GM23338 (cell line): Measurements from ENCODE around the gene ZFHX3. TPM values are rescaled to one million over a fixed set of nuclear protein-coding genes. Genes with fewer than 3 reads are reported as not detected.
A peak's percentile ranks its signal among the peaks of the same experiment; 100 is the strongest.

Experiments used
- ATAC-seq: fragments of 200-7000 bp; cut with Tn5 transposase; 3 replicates; pipeline ENCODE4 v1.9.1; 2020
- DNase-seq: peaks from one replicate; pipeline ENCODE4 v3.0.0-alpha.2; 2015; ENCODE audit warnings: low spot score
- H2AFZ ChIP-seq: fragments of 200-600 bp; sonication (generic); 2 replicates; pipeline ENCODE4 v1.8.0; 2016; ENCODE audit warnings: antibody characterized with exemption, mild to moderate bottlenecking, moderate library complexity
- H3F3A ChIP-seq: fragments of 200-600 bp; sonication (generic); replicated peaks from 2 replicates; pipeline ENCODE4 v1.8.0; 2017; ENCODE audit warnings: antibody characterized with exemption, mixed run types, low read depth
- H3K27ac ChIP-seq: fragments of 200-600 bp; sonication (generic); 2 replicates; pipeline ENCODE4 v1.6.1; 2016; ENCODE audit warnings: low read depth
- H3K27me3 ChIP-seq: fragments of 200-600 bp; sonication (generic); 2 replicates; pipeline ENCODE4 v1.8.0; 2016; ENCODE audit warnings: mild to moderate bottlenecking, mixed run types, moderate library complexity; ENCODE audit not compliant: insufficient read depth
- H3K36me3 ChIP-seq: fragments of 200-600 bp; sonication (generic); 2 replicates; pipeline ENCODE4 v1.8.0; 2016; ENCODE audit warnings: mild to moderate bottlenecking; ENCODE audit not compliant: insufficient read depth
- H3K4me1 ChIP-seq: fragments of 200-600 bp; sonication (generic); 2 replicates; pipeline ENCODE4 v1.8.0; 2016; ENCODE audit warnings: mild to moderate bottlenecking, moderate library complexity; ENCODE audit not compliant: insufficient read depth
- H3K4me2 ChIP-seq: fragments of 200-600 bp; sonication (generic); 2 replicates; pipeline ENCODE4 v1.7.1; 2017; ENCODE audit warnings: mixed run types
- H3K4me3 ChIP-seq: fragments of 200-600 bp; sonication (generic); 2 replicates; pipeline ENCODE4 v1.6.1; 2016; ENCODE audit warnings: mixed run types
- H3K79me2 ChIP-seq: fragments of 200-600 bp; sonication (generic); replicated peaks from 2 replicates; pipeline ENCODE4 v1.8.0; 2017; ENCODE audit warnings: mild to moderate bottlenecking; ENCODE audit not compliant: insufficient read depth
- H3K9me2 ChIP-seq: fragments of 200-600 bp; sonication (generic); 2 replicates; pipeline ENCODE4 v1.8.0; 2017; ENCODE audit not compliant: insufficient read depth
- H4K20me1 ChIP-seq: fragments of 200-600 bp; sonication (generic); replicated peaks from 2 replicates; pipeline ENCODE4 v1.8.0; 2017; ENCODE audit warnings: mild to moderate bottlenecking; ENCODE audit not compliant: insufficient read depth
- H3K27ac Mint-ChIP-seq: 2 replicates; pipeline ENCODE4 v1.8.0; 2020; ENCODE audit warnings: inconsistent platforms, mild to moderate bottlenecking, moderate library complexity, mixed read lengths
- H3K27me3 Mint-ChIP-seq: 3 replicates; pipeline ENCODE4 v1.8.0; 2022; ENCODE audit warnings: low read depth, mild to moderate bottlenecking, moderate library complexity, mixed read lengths, inconsistent platforms; ENCODE audit not compliant: insufficient read depth, poor library complexity
- H3K36me3 Mint-ChIP-seq: 3 replicates; pipeline ENCODE4 v1.8.0; 2021; ENCODE audit warnings: low read depth, mild to moderate bottlenecking, inconsistent platforms, moderate library complexity, mixed read lengths
- H3K4me1 Mint-ChIP-seq: 3 replicates; pipeline ENCODE4 v1.8.0; 2020; ENCODE audit warnings: mild to moderate bottlenecking, inconsistent platforms, mixed read lengths
- H3K4me3 Mint-ChIP-seq: 3 replicates; pipeline ENCODE4 v1.8.0; 2021; ENCODE audit warnings: moderate library complexity, mild to moderate bottlenecking, inconsistent platforms, mixed read lengths
- H3K9me3 Mint-ChIP-seq: 3 replicates; pipeline ENCODE4 v1.8.0; 2020; ENCODE audit warnings: moderate library complexity, mild to moderate bottlenecking, inconsistent platforms, mixed read lengths
- ETS1 ChIP-seq: IDR thresholded peaks from 2 replicates; pipeline ENCODE4 v1.6.1; 2016; ENCODE audit warnings: antibody characterized with exemption
- EZH2 ChIP-seq: fragments of 200-600 bp; sonication (generic); IDR thresholded peaks from one replicate; pipeline ENCODE4 v1.8.0; 2017; ENCODE audit warnings: antibody characterized with exemption, mild to moderate bottlenecking, low read depth; ENCODE audit not compliant: unreplicated experiment
- EZH2phosphoT487 ChIP-seq: fragments of 200-600 bp; sonication (generic); IDR thresholded peaks from one replicate; pipeline ENCODE4 v1.8.1; 2018; ENCODE audit warnings: antibody characterized with exemption; ENCODE audit not compliant: unreplicated experiment
- JUNB ChIP-seq: IDR thresholded peaks from one replicate; pipeline ENCODE4 v1.6.1; 2016; ENCODE audit warnings: antibody characterized with exemption; ENCODE audit not compliant: unreplicated experiment
- NANOG ChIP-seq: IDR thresholded peaks from 2 replicates; pipeline ENCODE4 v1.6.1; 2016; ENCODE audit warnings: antibody characterized with exemption, borderline replicate concordance
- POLR2AphosphoS5 ChIP-seq: IDR thresholded peaks from 2 replicates; pipeline ENCODE4 v1.6.1; 2016; ENCODE audit warnings: antibody characterized with exemption, low read depth
- REST ChIP-seq: IDR thresholded peaks from one replicate; pipeline ENCODE4 v1.6.1; 2018; ENCODE audit warnings: antibody characterized with exemption; ENCODE audit not compliant: unreplicated experiment
- STAT1 ChIP-seq: IDR thresholded peaks from one replicate; pipeline ENCODE4 v1.6.1; 2016; ENCODE audit warnings: antibody characterized with exemption; ENCODE audit not compliant: unreplicated experiment
- polyA plus RNA-seq: library from polyadenylated mRNA; unstranded; fragments of >200 nt; fragmentation: Nextera tagmentation; extraction: Ambion mirVana; gene quantifications from 2 replicates; pipeline ENCODE4 v1.2.1, GENCODE V29; 2016
- total RNA-seq: library from RNA; depleted of rRNA; stranded (reverse); fragments of >200 nt; shearing (Covaris generic); gene quantifications from 2 replicates; pipeline ENCODE4 v1.2.3, GENCODE V29; 2014

ZFHX3 gene
- total and polyA plus RNA-seq, 2 experiments from 2014 or later: 1.0 to 1.5 TPM

GRCh38 chr16:72769876-72770275 lies 278.1 kb downstream of the ZFHX3 start (continued):
- TF ChIP-seq EZH2 (no peak), JUNB (no peak), POLR2AphosphoS5 (no peak), NANOG (no peak), REST (no peak), ETS1 (no peak)

- H3K36me3 ChIP-seq: no peaks in the 10 kb centered on the region; the same call in 1 of the 2 replicates
- Mint-ChIP-seq H3K27me3 (peaks cover 1% of the 10 kb centered on the region), H3K9me3 (peaks cover 7% of the 10 kb centered on the region; the same call in 1 of the 3 replicates), H3K36me3 (peaks cover 14% of the 10 kb centered on the region), H3K27ac (peak overlapping the region; percentile 80), H3K4me1 (peaks cover 24% of the 10 kb centered on the region), H3K4me3 (no peak overlapping the region)
- no peak overlapping the region for H3K4me3 ChIP-seq
- no peaks in the 10 kb centered on the region for H4K20me1 ChIP-seq
- ATAC-seq (no peak), DNase-seq (no peak)
- no peaks in the 10 kb centered on the region for H3K79me2 ChIP-seq
- no peaks in the 10 kb centered on the region for H3K27me3 ChIP-seq
- no peak overlapping the region for H2AFZ ChIP-seq
- H3K4me2 ChIP-seq: peak overlapping the region; percentile 67
- peaks cover 22% of the 10 kb centered on the region for H3K4me1 ChIP-seq
- no peaks in the 10 kb centered on the region for H3F3A ChIP-seq
- H3K27ac ChIP-seq: no peak overlapping the region
- no peaks in the 10 kb centered on the region; the same call in 1 of the 2 replicates for H3K9me2 ChIP-seq
- TF ChIP-seq JUNB (no peak), EZH2 (no peak), STAT1 (no peak), REST (no peak), ETS1 (no peak), EZH2phosphoT487 (no peak)
Measured at GRCh38 chr16:72768591-72768990, 279.3 kb downstream of the ZFHX3 start.
